HepG2 (cell line): ENCODE measurements around the gene SP5. TPM values are rescaled to one million over a fixed set of nuclear protein-coding genes. Genes with fewer than 3 reads are reported as not detected.
A peak's percentile ranks its signal among the peaks of the same experiment; 100 is the strongest.

Experiments
- CREB3 ChIP-seq: sonication (generic); formaldehyde crosslinking; IDR thresholded peaks from 2 replicates; pipeline ENCODE4 v1.5.0; 2020; ENCODE audit warnings: missing genetic modification reagents
- DDIT3 ChIP-seq: sonication (generic); formaldehyde crosslinking; IDR thresholded peaks from 2 replicates; pipeline ENCODE4 v1.4.0; 2020; ENCODE audit warnings: mild to moderate bottlenecking, missing genetic modification reagents
- FOXA1 ChIP-seq, 2 experiments: fragments of 450-650 bp in 1 of 2; sonication (generic) in 1 of 2; formaldehyde crosslinking in 1 of 2; IDR thresholded peaks; 2 replicates each; pipeline versions ENCODE4 v1.4.0 to v1.6.1; 2016 to 2020; ENCODE audit warnings: missing genetic modification reagents in 1 of 2
- FOXP4 ChIP-seq: sonication (generic); formaldehyde crosslinking; IDR thresholded peaks from 2 replicates; pipeline ENCODE4 v1.4.0; 2020; ENCODE audit warnings: missing genetic modification reagents
- MZF1 ChIP-seq: sonication (generic); formaldehyde crosslinking; IDR thresholded peaks from 2 replicates; pipeline ENCODE4 v1.8.1; 2023; ENCODE audit warnings: mild to moderate bottlenecking, missing genetic modification reagents, borderline replicate concordance
- PBX3 ChIP-seq: sonication (generic); formaldehyde crosslinking; IDR thresholded peaks from 2 replicates; pipeline ENCODE4 v1.8.1; 2023; ENCODE audit warnings: missing genetic modification reagents, inconsistent platforms, borderline replicate concordance
- POGK ChIP-seq: sonication (generic); formaldehyde crosslinking; conservative IDR thresholded peaks from 2 replicates; pipeline ENCODE4 v1.8.0; 2022; ENCODE audit warnings: mild to moderate bottlenecking, moderate library complexity, missing genetic modification reagents
- RAD21 ChIP-seq: fragments of 450-650 bp; formaldehyde crosslinking; IDR thresholded peaks from 2 replicates; pipeline ENCODE4 v1.5.0; 2020; ENCODE audit warnings: mild to moderate bottlenecking
- SCMH1 ChIP-seq: sonication (generic); formaldehyde crosslinking; IDR thresholded peaks from 2 replicates; pipeline ENCODE4 v1.9.0; 2021; ENCODE audit warnings: missing genetic modification reagents, mild to moderate bottlenecking, borderline replicate concordance
- SRSF9 ChIP-seq: fragments of 200-400 bp; formaldehyde crosslinking; IDR thresholded peaks from 2 replicates; pipeline ENCODE4 v1.6.1; 2018; ENCODE audit warnings: borderline replicate concordance, mild to moderate bottlenecking, low read depth, low read length; ENCODE audit not compliant: insufficient read depth, poor library complexity, severe bottlenecking
- TCF12 ChIP-seq, 2 experiments: fragments of 450-650 bp in 1 of 2; sonication (generic) in 1 of 2; formaldehyde crosslinking in 1 of 2; IDR thresholded peaks; 2 replicates each; pipeline versions ENCODE4 v1.6.1 to v1.8.0; 2017 to 2022; ENCODE audit warnings: antibody characterized with exemption in 1 of 2, mild to moderate bottlenecking in 1 of 2, missing genetic modification reagents in 1 of 2, moderate library complexity in 1 of 2
- THAP9 ChIP-seq: sonication (generic); formaldehyde crosslinking; IDR thresholded peaks from 2 replicates; pipeline ENCODE4; 2020; ENCODE audit warnings: missing genetic modification reagents, mild to moderate bottlenecking, borderline replicate concordance
- ZFYVE20 ChIP-seq: sonication (generic); formaldehyde crosslinking; IDR thresholded peaks from 2 replicates; pipeline ENCODE4 v1.8.0; 2023; ENCODE audit warnings: low read depth, mild to moderate bottlenecking, moderate library complexity, missing genetic modification reagents, borderline replicate concordance
- ZNF414 ChIP-seq: sonication (generic); formaldehyde crosslinking; IDR thresholded peaks from 2 replicates; pipeline ENCODE4 v1.5.0; 2020; ENCODE audit warnings: missing genetic modification reagents
- ZNF562 ChIP-seq: sonication (generic); formaldehyde crosslinking; IDR thresholded peaks from 2 replicates; pipeline ENCODE4 v1.8.0; 2022; ENCODE audit warnings: missing genetic modification reagents, borderline replicate concordance
- polyA plus RNA-seq, 8 experiments: library from polyadenylated mRNA; depleted of rRNA in 3 of 8; stranded (reverse) in 7 of 8; unstranded in 1 of 8; fragments of >200 nt; fragmentation: Illumina TruSeq in 4 of 8; extraction: Trizol in 4 of 8; gene quantifications; 2 replicates each; pipeline versions ENCODE4 v1.2.1 to v1.2.3, GENCODE V29; 2011 to 2016; ENCODE audit warnings: low read depth in 4 of 8, missing spikeins in 1 of 8, mixed read lengths in 1 of 8; ENCODE audit not compliant: insufficient read depth in 1 of 8
- total RNA-seq, 5 experiments: library from RNA; depleted of rRNA; stranded (reverse); fragments of >200 nt; fragmentation: Illumina TruSeq; extraction: Trizol; gene quantifications; 2 replicates each; pipeline ENCODE4 v1.2.3, GENCODE V29; 2016; ENCODE audit warnings: low read depth in 1 of 5

SP5 gene
- total and polyA plus RNA-seq, 2 of the 13 experiments (the other 11 are each of a cell fraction or from before 2014, with no cell fraction given): 50.8 to 119 TPM

- TF ChIP-seq ZNF414 (CRISPR knock-in tag) (0 out of 2 replicates have a peak, but pooled peaks have one; percentile 57), SRSF9 (no peak), ZNF562 (no peak), POGK (CRISPR knock-in tag) (peak; percentile 58), RAD21 (CRISPR knock-in tag) (no peak), THAP9 (CRISPR knock-in tag) (no peak; the same call in 1 of the 2 replicates), TCF12 (IDR thresholded peaks at IDR 0.05) (no peak), TCF12 (CRISPR knock-in tag; IDR thresholded peaks at IDR 0.05) (0 out of 2 replicates have a peak, but pooled peaks have one; percentile 32), MZF1 (CRISPR knock-in tag) (no peak), DDIT3 (CRISPR knock-in tag) (no peak), CREB3 (peak; percentile 30; the same call in 1 of the 2 replicates), FOXA1 (IDR thresholded peaks at IDR 0.05) (no peak), FOXA1 (CRISPR knock-in tag; IDR thresholded peaks at IDR 0.05) (no peak), FOXP4 (CRISPR knock-in tag) (no peak), PBX3 (no peak), SCMH1 (CRISPR knock-in tag) (no peak), ZFYVE20 (CRISPR knock-in tag) (0 out of 2 replicates have a peak, but pooled peaks have one; percentile 37)
These were observed 1.4 kb upstream of the SP5 start (continued) for GRCh38 chr2:170713543-170714380.
